Measurements from ENCODE around the gene NEK1. TPM values are rescaled to one million over a fixed set of nuclear protein-coding genes. Genes with fewer than 3 reads are reported as not detected.
"Not testable (repeated sequence)": the region's sequence is repeated elsewhere in the genome, so short reads cannot be mapped to it uniquely, and the experiment has no call there.

NEK1 gene
- polyA plus RNA-seq, 4 donors, result 18.0 to 25.7 (median 23.0) TPM

DNA sequence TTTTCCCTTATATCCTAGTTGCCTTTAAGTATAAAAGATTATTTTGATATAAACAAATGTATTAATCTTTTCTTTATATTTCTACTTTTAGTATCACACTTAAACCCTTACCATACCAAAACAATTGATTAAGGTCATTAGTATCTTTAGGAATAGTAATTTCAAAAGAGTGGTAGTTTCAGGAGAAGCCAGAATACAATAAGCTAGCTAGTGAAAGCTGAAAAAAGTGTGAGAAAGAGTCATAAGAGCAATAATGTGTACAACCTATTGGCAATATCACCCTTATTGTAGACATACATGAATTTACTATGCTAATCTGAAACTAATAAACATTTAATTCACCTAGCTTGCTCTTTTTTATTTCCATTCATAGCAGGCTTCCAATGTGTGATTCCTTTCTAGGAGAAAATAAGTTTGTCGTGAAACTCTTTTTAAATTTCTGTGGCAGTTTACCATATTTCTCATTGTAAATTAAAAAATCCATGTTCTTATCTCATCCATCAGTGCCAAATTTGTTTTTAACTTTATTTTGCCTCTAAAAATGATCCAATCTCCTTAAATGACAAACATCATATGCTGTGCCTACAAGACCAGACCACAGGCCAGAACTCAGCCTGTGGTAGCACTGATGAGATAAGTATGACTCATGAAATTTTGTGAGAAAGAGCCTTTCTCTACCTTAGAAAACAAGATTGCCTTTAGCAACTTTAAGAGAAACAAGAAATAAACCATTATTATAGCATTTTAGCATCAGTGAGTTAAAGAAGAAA is 8.1 kb downstream of the NEK1 start:
- DNase-seq (ENCODE audit: low read depth in 4 of 4, low spot score in 2 of 4), result no peak

DNA sequence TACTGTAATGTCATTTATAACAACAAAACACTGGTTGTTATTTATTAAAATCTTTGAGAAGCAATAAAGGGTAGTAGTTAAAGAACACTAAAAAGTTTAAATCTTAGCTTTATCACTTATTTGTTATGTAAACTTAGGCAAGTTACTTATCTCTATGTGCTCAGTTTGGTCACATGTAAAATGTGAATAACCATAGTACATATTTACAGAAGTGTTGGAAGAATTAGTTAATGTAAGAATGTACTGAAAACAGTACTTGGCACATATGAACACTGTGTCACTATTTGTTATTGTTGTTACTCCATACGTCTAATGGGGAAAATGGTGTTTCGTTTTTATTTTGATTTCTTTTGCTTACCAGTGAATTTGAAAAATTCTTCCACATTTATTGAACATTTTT is 9.1 kb downstream of the NEK1 start:
- no peak for DNase-seq (ENCODE audit: low read depth in 4 of 4, low spot score in 2 of 4)

DNA sequence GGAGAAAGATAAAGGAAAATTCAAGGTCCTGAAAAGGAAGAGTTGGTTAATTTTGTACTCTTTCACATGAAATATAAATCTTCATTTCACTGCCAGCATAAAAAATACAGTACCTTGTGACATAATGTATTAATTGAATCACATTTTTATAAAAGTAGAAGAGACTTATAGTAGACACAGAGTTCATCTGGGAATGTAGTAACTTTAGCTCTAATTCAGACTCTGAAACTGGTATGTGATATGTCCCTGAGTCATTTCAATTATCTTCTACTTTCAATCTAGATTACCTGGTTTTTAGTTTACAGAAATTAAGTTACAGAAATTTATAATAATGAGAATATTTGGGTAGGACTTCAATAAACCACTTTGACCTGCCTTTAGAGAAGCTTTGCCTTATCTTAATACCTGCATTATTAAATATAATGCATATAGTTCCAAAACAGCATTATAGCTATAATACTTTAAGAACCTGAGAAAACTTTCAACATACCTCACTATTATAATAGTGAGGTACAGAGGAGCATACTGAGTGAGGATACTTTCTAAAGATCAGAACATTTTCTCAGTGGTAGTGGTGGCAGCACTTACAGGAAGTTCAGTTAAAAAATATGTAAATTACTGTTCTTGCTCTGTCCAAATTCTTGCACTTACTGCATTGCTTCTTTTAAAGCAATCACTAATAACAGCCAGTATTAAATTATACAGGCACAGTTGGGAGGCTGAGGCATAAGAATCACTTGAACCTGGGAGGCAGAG is 11.2 kb downstream of the NEK1 start:
- DNase-seq (ENCODE audit: low read depth in 4 of 4, low spot score in 2 of 4), result no peak

DNA sequence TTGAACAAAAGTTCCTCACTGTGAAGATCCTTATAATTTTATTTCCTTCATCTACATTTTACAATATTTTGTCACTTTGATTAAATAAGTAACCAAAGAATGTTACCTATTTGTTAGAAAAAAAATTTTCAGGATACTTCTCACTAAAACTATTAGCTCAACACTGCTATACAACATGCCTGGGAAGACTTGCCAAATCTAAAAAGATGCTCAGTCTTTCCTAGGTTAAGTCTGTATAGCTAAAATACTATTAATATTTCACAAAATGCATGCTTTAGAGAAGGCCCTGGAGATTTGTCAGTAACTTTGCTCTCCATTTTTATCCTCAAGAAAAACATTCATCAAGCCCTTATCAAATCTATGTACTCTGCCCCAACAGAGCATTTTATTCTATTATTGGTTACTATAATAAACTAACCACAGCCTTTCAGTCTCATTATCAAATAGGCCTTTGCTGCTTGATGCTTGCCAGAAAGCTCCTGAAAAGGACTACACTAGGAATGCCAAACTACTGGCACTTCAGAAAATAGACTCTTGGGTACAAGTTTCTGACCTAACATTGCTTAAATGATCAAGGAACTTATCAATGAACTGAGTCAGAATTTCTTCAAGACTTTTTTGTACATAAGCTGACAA is 17.7 kb downstream of the NEK1 start:
- DNase-seq (ENCODE audit: low read depth in 4 of 4, low spot score in 2 of 4), result no peak

DNA sequence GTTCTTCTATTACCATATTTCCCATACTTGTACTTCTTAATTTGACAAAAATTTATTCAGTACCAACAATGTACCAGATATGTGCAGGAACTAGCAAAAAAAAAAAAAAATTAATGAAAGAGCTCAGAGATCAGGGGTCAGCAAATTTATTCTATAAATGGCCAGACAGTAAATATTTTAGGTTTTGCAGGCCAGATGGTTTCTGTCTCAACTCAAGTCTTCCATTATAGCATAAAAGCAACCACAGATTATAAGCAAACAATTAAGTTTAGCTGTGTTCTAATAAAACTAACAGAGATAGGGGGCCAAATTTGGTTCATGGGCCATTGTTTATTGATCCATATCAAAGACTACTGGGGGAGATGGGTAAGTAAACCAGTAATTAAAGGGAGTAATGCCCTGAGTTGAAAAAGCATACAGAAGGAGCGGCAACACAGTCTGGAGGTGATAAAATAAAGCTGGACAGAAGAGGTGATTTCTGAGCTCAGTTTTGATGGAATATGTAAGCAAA is 19.3 kb downstream of the NEK1 start:
- no peak for DNase-seq (ENCODE audit: low read depth in 4 of 4, low spot score in 2 of 4)

DNA sequence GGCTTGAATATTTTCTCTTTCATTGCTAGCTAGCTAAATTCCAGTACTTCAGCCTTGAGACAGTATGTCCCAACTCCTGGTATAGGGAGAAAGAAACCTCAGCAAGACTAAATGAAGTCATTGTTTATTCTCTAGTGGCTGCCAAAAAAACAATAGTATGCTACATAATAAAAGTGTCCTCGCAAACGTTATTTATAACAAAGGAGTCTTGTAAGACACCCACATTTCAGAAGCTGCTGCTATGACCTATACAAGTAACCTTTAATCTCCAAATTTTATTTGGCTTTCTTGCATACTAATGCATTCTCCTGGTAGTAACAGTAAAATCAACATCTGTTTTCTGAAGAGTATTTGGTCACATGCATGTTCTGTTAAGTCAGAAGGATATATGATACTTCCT is 28.8 kb downstream of the NEK1 start:
- DNase-seq (ENCODE audit: low read depth in 4 of 4, low spot score in 2 of 4), result peak in 2 of 4 donors; percentile 32 to 41

DNA sequence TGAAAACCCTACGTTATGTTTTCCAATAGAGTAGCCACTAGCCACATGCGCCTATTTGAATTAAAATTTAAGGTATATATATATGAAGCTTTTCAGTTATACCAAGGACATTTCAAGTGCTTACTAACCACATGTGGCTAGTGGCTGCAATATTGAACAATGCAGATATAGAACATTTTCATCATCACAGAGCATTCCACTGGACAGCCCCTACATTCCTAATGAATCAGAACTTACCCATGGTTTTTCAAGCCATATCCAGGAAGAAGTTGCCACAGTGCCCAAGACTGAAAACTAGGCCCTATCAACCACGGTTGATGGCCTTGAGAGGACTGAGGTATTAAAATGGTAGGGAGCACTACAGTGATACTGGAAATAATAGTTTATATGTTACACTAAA is 29.7 kb downstream of the NEK1 start:
- DNase-seq (ENCODE audit: low read depth in 4 of 4, low spot score in 2 of 4), result no peak

DNA sequence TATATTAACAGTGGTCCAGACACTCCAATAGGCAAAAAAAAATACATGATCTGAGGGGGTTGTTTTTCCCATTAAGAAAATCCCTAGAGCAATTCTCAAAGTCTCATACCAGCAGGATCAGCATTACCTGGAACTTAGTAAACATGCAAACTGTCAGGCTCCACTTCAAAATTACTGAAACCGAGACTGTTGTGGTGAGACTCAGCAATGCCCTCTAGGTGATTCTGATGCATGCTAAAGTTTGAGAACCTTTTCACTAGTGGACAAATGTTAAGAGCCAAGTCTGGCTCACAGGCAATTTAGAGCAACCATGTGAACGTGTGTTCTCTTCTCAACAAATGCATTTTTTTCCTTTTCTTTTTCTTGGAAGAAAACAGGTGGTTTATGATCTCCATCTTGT is 30.2 kb downstream of the NEK1 start:
- no peak for DNase-seq (ENCODE audit: low read depth in 4 of 4, low spot score in 2 of 4)

DNA sequence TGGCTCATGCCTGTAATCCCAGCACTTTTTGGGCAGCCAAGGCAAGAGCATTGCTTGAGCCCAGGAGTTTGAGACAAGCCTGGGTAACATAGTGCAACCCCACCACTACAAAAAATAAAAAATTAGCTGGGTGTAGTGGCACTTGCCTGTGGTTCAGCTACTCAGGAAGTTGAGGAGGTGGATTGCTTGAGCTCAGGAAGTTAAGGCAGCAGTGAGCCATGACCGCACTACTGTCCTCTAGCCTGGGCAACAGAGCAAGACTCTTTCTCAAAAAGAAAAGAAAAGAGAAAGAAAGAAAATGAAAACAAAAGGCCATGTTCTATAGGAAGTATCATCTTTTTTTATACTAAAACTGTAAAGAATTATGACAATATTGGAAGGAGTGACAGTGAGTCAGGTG is 38.5 kb downstream of the NEK1 start:
- DNase-seq (ENCODE audit: low read depth in 4 of 4, low spot score in 2 of 4), result no peak

DNA sequence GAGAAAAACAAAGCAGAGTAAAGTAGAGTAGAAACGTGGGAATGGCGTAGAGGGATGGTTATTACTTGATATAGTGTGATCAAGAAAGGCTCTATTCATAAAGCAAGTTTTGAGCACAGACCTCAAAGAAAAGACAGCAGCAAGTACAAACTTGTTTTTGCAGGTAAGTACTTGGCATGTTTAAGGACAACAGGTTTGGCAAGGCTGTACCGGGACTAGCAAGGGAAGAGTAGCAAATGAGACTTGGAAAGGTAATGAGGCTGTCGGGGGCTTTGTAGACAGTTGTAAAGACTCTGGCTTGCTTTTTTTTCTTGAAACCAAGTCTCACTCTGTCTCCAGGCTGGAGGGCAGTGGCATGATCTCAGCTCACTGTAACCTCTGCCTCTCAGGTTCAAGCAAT is 40.9 kb downstream of the NEK1 start:
- DNase-seq (ENCODE audit: low read depth in 4 of 4, low spot score in 2 of 4), result no peak

DNA sequence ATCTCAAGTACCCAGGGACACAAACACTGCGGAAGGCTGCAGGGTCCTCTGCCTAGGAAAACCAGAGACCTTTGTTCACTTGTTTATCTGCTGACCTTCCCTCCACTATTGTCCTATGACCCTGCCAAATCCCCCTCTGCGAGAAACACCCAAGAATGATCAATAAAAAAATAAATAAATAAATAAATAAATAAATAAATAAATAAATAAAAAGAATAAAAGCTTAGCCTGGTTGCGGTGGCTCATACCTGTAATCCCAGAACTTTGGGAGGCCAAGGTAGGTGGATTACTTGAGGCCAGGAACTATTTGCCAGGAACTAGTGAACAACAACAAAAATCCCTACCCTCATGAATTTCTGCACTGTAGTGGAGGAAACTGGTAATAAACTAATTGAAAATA is 41.4 kb downstream of the NEK1 start:
- not testable (repeated sequence) for DNase-seq (ENCODE audit: low read depth in 4 of 4, low spot score in 2 of 4)

DNA sequence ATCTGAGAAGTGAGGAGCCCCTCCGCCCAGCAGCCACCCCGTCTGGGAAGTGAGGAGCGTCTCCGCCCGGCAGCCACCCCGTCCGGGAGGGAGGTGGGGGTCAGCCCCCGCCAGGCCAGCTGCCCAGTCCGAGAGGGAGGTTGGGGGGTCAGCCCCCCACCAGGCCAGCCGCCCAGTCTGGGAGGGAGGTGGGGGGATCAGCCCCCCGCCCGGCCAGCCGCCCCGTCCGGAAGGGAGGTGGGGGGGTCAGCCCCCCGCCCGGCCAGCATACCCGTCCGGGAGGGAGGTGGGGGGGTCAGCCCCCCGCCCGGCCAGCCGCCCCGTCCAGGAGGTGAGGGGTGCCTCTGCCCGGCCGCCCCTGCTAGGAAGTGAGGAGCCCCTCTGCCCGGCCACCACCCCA is 42.1 kb downstream of the NEK1 start:
- not testable (repeated sequence) for DNase-seq (ENCODE audit: low read depth in 4 of 4, low spot score in 2 of 4)

DNA sequence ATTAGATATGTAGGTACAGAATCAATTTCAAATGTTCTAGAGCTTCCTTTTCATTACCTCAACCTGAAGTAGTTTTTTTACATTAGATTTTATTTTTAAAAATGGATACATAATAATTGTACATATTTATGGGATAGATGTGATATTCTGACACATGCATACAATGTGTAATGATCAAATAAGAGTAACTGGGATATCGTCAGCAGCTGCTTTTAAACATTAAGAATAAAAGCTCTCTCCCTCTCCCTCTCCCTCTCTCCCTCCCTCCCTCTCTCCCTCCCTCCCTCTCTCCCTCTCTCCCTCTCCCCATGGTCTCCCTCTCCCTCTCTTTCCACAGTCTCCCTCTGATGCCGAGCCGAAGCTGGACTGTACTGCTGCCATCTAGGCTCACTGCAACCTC is 43.2 kb downstream of the NEK1 start:
- not testable (repeated sequence) for DNase-seq (ENCODE audit: low read depth in 4 of 4, low spot score in 2 of 4)

DNA sequence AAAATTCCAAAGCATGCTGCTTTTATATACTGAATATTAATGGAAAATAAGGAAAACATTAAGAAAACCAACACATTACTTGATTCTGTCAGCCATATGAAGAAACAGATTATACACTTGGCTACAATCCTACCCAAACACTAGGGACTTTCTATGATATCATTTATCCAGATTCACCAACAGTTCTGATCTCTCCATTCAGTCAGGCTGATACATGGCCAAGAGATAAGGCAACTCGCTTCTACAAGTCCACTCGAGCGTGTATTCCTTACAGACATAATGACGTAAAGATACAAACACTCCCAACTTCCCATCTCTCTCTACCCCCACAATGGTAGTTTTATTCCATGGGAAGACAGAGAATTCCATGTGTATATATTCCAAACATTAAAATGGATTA is 44.5 kb downstream of the NEK1 start:
- DNase-seq (ENCODE audit: low read depth in 4 of 4, low spot score in 2 of 4), result no peak

DNA sequence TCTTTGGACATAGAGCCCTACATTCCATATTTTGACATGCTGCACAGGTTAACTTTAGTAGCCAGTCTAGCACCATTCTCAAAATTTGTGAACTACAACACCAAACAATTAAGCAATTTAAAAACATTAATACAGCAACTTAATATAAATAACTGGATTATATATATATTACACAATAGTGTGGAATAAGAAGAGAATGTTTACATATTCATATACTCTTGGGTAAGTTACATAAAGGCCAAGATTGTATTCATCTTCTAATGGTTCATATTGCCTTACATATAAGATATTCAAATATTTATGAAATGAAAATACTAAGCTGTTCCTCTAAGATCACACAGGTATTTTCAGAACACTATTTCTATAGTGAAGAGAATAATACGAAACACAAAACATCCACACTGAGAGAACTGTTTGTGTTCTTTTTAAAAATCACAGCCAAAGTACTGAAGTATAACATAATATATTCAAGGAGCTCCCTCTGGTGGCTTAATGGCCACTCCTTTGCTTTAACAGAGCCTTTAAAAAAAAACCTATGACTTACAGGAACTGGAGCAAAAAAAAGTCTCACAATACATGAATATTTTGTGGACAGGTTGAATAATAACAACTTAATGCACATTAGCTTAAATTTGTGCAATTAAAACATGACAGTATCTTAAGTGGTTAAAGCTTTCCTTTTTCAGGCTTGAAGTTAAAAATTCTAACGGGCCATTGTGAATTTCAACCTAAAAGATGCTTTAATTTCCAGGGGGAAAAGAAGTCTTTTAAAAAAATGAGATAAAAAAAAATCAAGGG is 46.2 kb downstream of the NEK1 start:
- DNase-seq (ENCODE audit: low read depth in 4 of 4, low spot score in 2 of 4), result peak in 2 of 4 donors; percentile 38 to 63

DNA sequence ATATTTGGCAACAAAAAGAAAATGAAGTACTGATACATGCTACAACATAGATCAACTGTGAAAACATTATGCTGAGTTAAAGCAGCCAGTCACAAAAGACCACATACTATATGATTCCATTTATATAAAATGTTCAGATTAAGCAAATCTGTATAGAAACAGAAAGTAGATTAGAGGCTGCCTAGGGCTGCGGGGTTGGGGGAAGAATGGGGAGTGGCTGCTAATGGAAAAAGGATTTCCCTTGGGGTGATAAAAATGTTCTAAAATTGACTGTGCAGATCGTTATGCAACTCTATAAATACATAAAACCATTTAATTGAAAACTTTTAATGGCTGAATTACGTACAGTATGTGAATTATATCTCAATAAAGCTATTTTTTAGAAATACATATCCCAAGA is 46.8 kb downstream of the NEK1 start:
- DNase-seq (ENCODE audit: low read depth in 4 of 4, low spot score in 2 of 4), result no peak

DNA sequence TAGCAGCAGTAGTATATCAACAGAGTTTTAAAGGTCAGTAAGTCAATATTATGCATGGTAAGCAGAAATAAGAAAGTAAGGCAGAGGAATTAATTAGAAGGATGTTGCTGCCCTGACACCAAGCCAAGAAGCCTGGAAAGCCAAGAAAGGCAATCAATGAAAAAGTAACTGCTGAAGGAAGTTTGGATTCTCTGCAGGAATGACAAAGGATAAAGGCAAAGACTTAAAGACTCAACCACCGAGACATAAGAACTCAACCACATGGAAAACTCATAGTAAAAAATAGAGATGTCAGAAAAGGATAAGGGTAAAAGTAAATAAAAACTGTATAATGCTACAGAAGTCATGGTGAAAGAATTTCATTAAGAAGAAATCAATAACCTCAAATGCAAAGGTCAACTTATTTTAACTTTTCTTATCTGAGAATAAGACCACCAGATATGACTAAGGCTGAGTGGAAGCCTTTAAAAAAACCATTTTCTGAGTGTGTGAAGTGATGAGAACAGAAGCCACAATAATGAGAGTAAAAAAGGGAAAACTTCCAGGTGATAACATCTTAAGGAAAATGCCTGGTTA is 55.2 kb downstream of the NEK1 start:
- no peak for DNase-seq (ENCODE audit: low read depth in 4 of 4, low spot score in 2 of 4)

DNA sequence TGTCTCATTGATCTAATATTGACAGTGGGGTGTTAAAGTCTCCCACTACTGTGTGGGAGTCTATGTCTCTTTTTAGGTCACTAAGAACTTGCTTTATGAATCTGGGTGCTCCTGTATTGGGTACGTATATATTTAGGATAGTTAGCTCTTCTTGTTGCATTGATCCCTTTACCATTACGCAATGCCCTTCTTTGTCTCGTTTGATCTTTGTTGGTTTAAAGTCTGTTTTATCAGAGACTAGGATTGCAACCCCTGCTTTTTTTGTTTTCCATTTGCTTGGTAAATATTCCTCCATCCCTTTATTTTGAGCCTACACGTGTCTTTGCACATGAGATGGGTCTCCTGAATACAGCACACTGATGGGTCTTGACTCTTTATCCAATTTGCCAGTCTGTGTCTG is 65.8 kb downstream of the NEK1 start:
- DNase-seq (ENCODE audit: low read depth in 4 of 4, low spot score in 2 of 4), result not testable (repeated sequence)

DNA sequence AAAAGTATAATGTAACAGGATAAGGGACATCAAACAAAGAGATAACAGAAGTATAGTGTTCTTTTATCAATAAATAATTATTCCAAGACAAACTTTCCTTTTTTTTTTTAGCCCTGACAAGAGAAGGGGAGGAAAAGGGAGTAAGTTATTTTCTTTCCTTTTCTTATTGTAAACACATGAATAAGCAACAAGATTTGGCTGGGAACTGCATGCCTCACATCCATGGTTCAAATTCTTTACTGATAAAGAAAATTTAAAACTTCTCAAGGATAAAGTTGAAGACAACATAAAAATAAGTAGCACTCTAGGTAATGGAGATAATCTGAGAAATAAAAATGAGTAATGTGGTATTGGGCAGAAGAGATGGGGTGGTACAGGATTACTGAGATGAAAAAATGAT is 71.6 kb downstream of the NEK1 start:
- no peak for DNase-seq (ENCODE audit: low read depth in 4 of 4, low spot score in 2 of 4)

DNA sequence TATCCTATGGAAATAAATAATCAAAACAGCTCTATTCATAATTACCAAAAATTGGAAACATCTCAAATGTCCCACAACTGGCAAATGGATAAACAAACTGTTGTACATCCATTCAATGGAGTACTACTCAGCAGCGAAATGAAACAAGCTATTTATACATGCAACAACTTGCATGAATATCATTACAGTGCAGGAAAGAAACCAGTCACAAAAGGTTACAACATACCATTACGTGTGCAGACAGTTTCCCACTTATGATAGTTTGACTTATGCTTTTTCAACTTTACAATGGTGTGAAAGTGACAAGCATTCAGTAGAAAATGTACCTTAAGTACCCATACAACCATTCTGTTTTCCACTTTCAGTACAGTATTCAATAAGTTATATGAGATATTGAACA is 82.3 kb downstream of the NEK1 start:
- no peak for DNase-seq (ENCODE audit: low read depth in 4 of 4, low spot score in 2 of 4)

All from left renal cortex interstitium (tissue), 4 donors.